ENCODE results near the gene SH3BP5L. TPM values are rescaled to one million over a fixed set of nuclear protein-coding genes. Genes with fewer than 3 reads are reported as not detected.

The SH3BP5L gene
- total and polyA plus RNA-seq, 10 of the 15 experiments (the other 5 are each of a cell fraction or from before 2014, with no cell fraction given), result 1.1 to 22.8 (median 10.9) TPM

DNA sequence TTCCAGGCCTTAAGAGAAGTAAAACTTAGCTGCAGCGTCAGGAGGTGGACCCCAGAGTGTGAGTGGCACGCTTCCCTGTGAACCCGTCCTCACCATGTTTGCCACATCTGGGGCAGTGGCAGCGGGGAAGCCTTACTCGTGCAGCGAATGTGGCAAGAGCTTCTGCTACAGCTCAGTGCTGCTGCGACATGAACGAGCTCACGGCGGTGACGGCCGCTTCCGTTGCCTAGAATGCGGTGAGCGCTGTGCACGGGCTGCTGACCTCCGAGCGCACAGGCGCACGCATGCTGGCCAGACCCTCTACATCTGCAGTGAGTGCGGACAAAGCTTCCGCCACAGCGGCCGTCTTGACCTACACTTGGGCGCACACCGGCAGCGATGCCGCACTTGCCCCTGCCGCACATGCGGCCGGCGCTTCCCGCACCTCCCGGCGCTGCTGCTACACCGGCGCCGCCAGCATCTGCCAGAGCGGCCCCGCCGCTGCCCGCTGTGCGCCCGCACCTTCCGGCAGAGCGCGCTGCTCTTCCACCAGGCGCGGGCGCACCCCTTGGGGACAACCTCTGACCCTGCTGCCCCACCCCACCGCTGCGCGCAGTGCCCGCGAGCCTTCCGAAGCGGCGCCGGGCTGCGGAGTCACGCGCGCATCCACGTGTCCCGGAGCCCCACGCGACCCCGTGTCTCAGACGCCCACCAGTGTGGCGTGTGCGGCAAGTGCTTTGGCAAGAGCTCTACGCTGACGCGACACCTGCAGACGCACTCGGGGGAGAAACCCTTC, 21.7 kb upstream of the SH3BP5L start:
- BruUV-seq (replicated peaks), result no TSS peak
- DNase-seq (ENCODE audit: low read depth, low spot score) (no peak), FAIRE-seq (no peak), ATAC-seq (no peak)
- no peak overlapping the region for H3K27ac ChIP-seq (ENCODE audit: control insufficient read depth, insufficient read depth)
- POLR2A ChIA-PET, result interaction anchor here (1.8 kb wide), 1 partner anchor 10 kb away, joined by 5 read pairs; the partner anchor contains the start of gene ZNF672
- SMC1A ChIA-PET (ENCODE audit: uncharacterized antibody, unreplicated experiment), result no interaction called here
- in situ Hi-C loops (cut with MboI), result no loop called here
- H3K4me1 ChIP-seq (ENCODE audit: control insufficient read depth, insufficient read depth, low read length), result peaks cover 11% of the 10 kb centered on the region
- no peaks in the 10 kb centered on the region for H3K9me3 ChIP-seq (replicated peaks; ENCODE audit: control insufficient read depth, insufficient read depth, low read length)
- RAD21 ChIA-PET (ENCODE audit: unreplicated experiment), result no interaction called here
- CTCF ChIA-PET, result interaction anchor here (1.3 kb wide), 1 partner anchor 11 kb away, joined by 3 read pairs; no protein-coding TSS in a partner anchor
- H3K79me2 ChIP-seq (ENCODE audit: control insufficient read depth, insufficient read depth, low read length), result peaks cover 9% of the 10 kb centered on the region
- intact Hi-C loops (cut with micrococcal nuclease; ENCODE audit: unreplicated experiment), result no loop called here
- no peak overlapping the region for H3K4me2 ChIP-seq (ENCODE audit: control insufficient read depth, insufficient read depth)
- no peak overlapping the region for H3K4me3 ChIP-seq
- H3K36me3 ChIP-seq (ENCODE audit: control insufficient read depth in 2 of 2, insufficient read depth in 2 of 2, low read length in 1 of 2), result peaks cover 33% of the 10 kb centered on the region in 2 experiments
- H4K20me1 ChIP-seq (ENCODE audit: control insufficient read depth, insufficient read depth), result no peaks in the 10 kb centered on the region
- H3K27me3 ChIP-seq (replicated peaks in 1 of 2; ENCODE audit: control insufficient read depth in 2 of 2, insufficient read depth in 2 of 2, low read length in 1 of 2), result no peaks in the 10 kb centered on the region
- no peak overlapping the region for H2AFZ ChIP-seq (ENCODE audit: control insufficient read depth, low read depth, low read length)
- no peak overlapping the region for H3K9ac ChIP-seq (ENCODE audit: control insufficient read depth, insufficient read depth, low read length)
- TF ChIP-seq KAT2A (conservative IDR thresholded peaks at IDR 0.05; ENCODE audit: control insufficient read depth, low read depth, low read length) (no peak), POLR2A (IDR thresholded peaks at IDR 0.05; ENCODE audit: low read depth, low read length) (peak; percentile 7)
- WGBS (ENCODE audit: insufficient coverage, insufficient replicate concordance, low lambda C conversion rate, missing lambda C conversion rate), result 98% methylated on average over 53 of the region's 76 CpGs

DNA sequence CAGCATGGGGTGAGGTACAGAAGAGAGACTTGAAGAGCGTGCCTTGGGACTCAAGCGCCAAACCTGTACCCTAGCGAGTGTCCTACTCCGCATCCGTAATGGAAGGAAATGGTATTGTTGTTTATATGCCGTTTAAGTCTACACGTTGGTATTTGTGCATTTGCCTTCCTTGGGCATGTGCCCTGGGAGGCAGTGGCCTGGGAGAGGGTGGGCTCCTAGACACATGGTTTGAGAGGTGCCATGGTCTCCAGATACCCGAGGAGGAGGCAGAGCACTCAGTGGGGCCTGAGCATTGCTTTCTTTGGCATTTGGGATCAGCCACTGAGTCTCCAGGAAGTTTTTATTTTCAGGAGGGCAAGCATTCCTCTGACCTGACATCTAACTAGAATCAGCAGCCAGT, 18.8 kb upstream of the SH3BP5L start:
- in situ Hi-C loops (cut with MboI), result no loop called here
- no peaks in the 10 kb centered on the region for H4K20me1 ChIP-seq (ENCODE audit: control insufficient read depth, insufficient read depth)
- ATAC-seq, result no peak
- ChIA-PET RAD21 (ENCODE audit: unreplicated experiment) (no interaction called here), POLR2A (interaction anchor here (1.7 kb wide), 1 partner anchor 18 kb away, joined by 5 read pairs; the partner anchor contains the start of gene SH3BP5L), CTCF (interaction anchor here (4.8 kb wide), 1 partner anchor 16 kb away, joined by 52 read pairs; the partner anchor contains the start of gene ZNF692), SMC1A (ENCODE audit: uncharacterized antibody, unreplicated experiment) (interaction anchor here (0.5 to 0.9 kb wide), 2 partner anchors 14 to 531 kb away, joined by 4 read pairs; partner anchors contain the start of gene ZNF692)
- H3K27ac ChIP-seq (ENCODE audit: control insufficient read depth, insufficient read depth), result no peak overlapping the region
- no peak overlapping the region for H3K9ac ChIP-seq (ENCODE audit: control insufficient read depth, insufficient read depth, low read length)
- intact Hi-C loops (cut with micrococcal nuclease; ENCODE audit: unreplicated experiment), result no loop called here
- H3K79me2 ChIP-seq (ENCODE audit: control insufficient read depth, insufficient read depth, low read length), result peaks cover 33% of the 10 kb centered on the region
- FAIRE-seq, result no peak
- H3K9me3 ChIP-seq (replicated peaks; ENCODE audit: control insufficient read depth, insufficient read depth, low read length), result no peaks in the 10 kb centered on the region
- no peak overlapping the region for H2AFZ ChIP-seq (ENCODE audit: control insufficient read depth, low read depth, low read length)
- WGBS (ENCODE audit: insufficient coverage, insufficient replicate concordance, low lambda C conversion rate, missing lambda C conversion rate), result over 99% methylated on average over 8 of the region's 8 CpGs
- peaks cover 10% of the 10 kb centered on the region for H3K4me1 ChIP-seq (ENCODE audit: control insufficient read depth, insufficient read depth, low read length)
- H3K4me2 ChIP-seq (ENCODE audit: control insufficient read depth, insufficient read depth), result no peak overlapping the region
- H3K27me3 ChIP-seq (replicated peaks in 1 of 2; ENCODE audit: control insufficient read depth in 2 of 2, insufficient read depth in 2 of 2, low read length in 1 of 2), result no peaks in the 10 kb centered on the region
- H3K36me3 ChIP-seq (ENCODE audit: control insufficient read depth in 2 of 2, insufficient read depth in 2 of 2, low read length in 1 of 2), result peaks cover 24 to 26% of the 10 kb centered on the region in 2 experiments
- no peak overlapping the region for H3K4me3 ChIP-seq
- no peak for DNase-seq (ENCODE audit: low read depth, low spot score)
- BruUV-seq (replicated peaks), result no TSS peak
- TF ChIP-seq RFX5 (IDR thresholded peaks at IDR 0.05; ENCODE audit: low read depth, low read length) (no peak), CBX3 (IDR thresholded peaks at IDR 0.05; ENCODE audit: borderline replicate concordance, low read depth) (no peak), JUNB (IDR thresholded peaks at IDR 0.05) (no peak), SUPT20H (IDR thresholded peaks at IDR 0.05; ENCODE audit: borderline replicate concordance, control insufficient read depth, low read depth, low read length) (no peak), SREBF1 (IDR thresholded peaks at IDR 0.05; ENCODE audit: low read length) (no peak), MYC (IDR thresholded peaks at IDR 0.05; ENCODE audit: insufficient read depth, insufficient read length, insufficient replicate concordance, low read length, severe bottlenecking) (no peak), EP300 (IDR thresholded peaks at IDR 0.05; ENCODE audit: borderline replicate concordance in 1 of 2, control insufficient read depth in 1 of 2, low read depth in 2 of 2, low read length in 2 of 2) (no peak)
- TF ChIP-seq, protein P1, sequence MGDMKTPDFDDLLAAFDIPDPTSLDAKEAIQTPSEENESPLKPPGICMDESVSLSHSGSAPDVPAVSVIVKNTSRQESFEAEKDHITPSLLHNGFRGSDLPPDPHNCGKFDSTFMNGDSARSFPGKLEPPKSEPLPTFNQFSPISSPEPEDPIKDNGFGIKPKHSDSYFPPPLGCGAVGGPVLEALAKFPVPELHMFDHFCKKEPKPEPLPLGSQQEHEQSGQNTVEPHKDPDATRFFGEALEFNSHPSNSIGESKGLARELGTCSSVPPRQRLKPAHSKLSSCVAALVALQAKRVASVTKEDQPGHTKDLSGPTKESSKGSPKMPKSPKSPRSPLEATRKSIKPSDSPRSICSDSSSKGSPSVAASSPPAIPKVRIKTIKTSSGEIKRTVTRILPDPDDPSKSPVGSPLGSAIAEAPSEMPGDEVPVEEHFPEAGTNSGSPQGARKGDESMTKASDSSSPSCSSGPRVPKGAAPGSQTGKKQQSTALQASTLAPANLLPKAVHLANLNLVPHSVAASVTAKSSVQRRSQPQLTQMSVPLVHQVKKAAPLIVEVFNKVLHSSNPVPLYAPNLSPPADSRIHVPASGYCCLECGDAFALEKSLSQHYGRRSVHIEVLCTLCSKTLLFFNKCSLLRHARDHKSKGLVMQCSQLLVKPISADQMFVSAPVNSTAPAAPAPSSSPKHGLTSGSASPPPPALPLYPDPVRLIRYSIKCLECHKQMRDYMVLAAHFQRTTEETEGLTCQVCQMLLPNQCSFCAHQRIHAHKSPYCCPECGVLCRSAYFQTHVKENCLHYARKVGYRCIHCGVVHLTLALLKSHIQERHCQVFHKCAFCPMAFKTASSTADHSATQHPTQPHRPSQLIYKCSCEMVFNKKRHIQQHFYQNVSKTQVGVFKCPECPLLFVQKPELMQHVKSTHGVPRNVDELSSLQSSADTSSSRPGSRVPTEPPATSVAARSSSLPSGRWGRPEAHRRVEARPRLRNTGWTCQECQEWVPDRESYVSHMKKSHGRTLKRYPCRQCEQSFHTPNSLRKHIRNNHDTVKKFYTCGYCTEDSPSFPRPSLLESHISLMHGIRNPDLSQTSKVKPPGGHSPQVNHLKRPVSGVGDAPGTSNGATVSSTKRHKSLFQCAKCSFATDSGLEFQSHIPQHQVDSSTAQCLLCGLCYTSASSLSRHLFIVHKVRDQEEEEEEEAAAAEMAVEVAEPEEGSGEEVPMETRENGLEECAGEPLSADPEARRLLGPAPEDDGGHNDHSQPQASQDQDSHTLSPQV (IDR thresholded peaks at IDR 0.05), result no peak
- TF ChIP-seq, protein P2, sequence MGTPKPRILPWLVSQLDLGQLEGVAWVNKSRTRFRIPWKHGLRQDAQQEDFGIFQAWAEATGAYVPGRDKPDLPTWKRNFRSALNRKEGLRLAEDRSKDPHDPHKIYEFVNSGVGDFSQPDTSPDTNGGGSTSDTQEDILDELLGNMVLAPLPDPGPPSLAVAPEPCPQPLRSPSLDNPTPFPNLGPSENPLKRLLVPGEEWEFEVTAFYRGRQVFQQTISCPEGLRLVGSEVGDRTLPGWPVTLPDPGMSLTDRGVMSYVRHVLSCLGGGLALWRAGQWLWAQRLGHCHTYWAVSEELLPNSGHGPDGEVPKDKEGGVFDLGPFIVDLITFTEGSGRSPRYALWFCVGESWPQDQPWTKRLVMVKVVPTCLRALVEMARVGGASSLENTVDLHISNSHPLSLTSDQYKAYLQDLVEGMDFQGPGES (IDR thresholded peaks at IDR 0.05), result no peak
